Transverse colon (tissue), 4 donors: Measurements from ENCODE around the gene ARHGEF26. TPM values are rescaled to one million over a fixed set of nuclear protein-coding genes. Genes with fewer than 3 reads are reported as not detected.

Experiments used
- DNase-seq: peaks from one replicate; pipeline ENCODE4 v3.0.0-alpha.2; 2019
- H3K27ac ChIP-seq, 4 donors: fragments of 200-600 bp; sonication (generic); 2 replicates each; pipeline ENCODE4 v1.5.1; 2016 to 2018; ENCODE audit warnings: inconsistent platforms in 4 of 4
- H3K27me3 ChIP-seq: fragments of 200-600 bp; sonication (generic); 2 replicates; pipeline ENCODE4 v1.5.1; 2017; ENCODE audit warnings: inconsistent platforms
- H3K36me3 ChIP-seq, 4 donors: fragments of 200-600 bp; sonication (generic); 2 replicates each; pipeline ENCODE4 v1.5.1; 2017 to 2019; ENCODE audit warnings: inconsistent platforms in 4 of 4
- H3K4me1 ChIP-seq, 4 donors: fragments of 200-600 bp; sonication (generic); 2 replicates each; pipeline ENCODE4 v1.5.1; 2017 to 2020; ENCODE audit warnings: inconsistent platforms in 4 of 4
- H3K4me3 ChIP-seq, 4 donors: fragments of 200-600 bp; sonication (generic); 1 replicate in 1 of 4; 2 replicates in 3 of 4; pipeline versions ENCODE4 v1.5.1 to v1.6.1; 2017 to 2019; ENCODE audit warnings: inconsistent platforms in 4 of 4
- H3K9me3 ChIP-seq, 2 donors: fragments of 200-600 bp; sonication (generic); 2 replicates each; pipeline ENCODE4 v1.5.1; 2017 to 2019; ENCODE audit warnings: inconsistent platforms in 2 of 2
- CTCF ChIP-seq, 5 experiments: fragments of 200-600 bp in 3 of 5; fragments of 450-650 bp in 2 of 5; sonication (generic) in 3 of 5; IDR thresholded peaks; 1 replicate in 2 of 5; 2 replicates in 3 of 5; pipeline ENCODE4 v1.5.1; 2016 to 2017; ENCODE audit warnings: antibody characterized with exemption in 5 of 5, inconsistent platforms in 3 of 5, mild to moderate bottlenecking in 2 of 5, moderate library complexity in 1 of 5
- EP300 ChIP-seq: sonication (generic); formaldehyde crosslinking; IDR thresholded peaks from one replicate; pipeline ENCODE4 v1.6.1; 2017; ENCODE audit warnings: antibody characterized with exemption, low read depth
- POLR2A ChIP-seq: fragments of 450-650 bp; IDR thresholded peaks from one replicate; pipeline ENCODE4 v1.6.1; 2016; ENCODE audit warnings: antibody characterized with exemption, mild to moderate bottlenecking, moderate library complexity
- POLR2AphosphoS5 ChIP-seq, 3 donors: sonication (generic); formaldehyde crosslinking; IDR thresholded peaks; one replicate each; pipeline ENCODE4 v1.6.1; 2016; ENCODE audit warnings: antibody characterized with exemption in 3 of 3
- WGBS, 2 donors: methylation state at CpG; one replicate each; pipeline ENCODE4 v1.1.5; 2018; ENCODE audit warnings: low coverage in 1 of 2; 5-methylcytosine and 5-hydroxymethylcytosine counted together
- in situ Hi-C, 4 donors: fragments of 200-750 bp; cut with MboI; loops; one replicate each; pipeline versions ENCODE4 v1.15.0 to v1.15.1; 2017; ENCODE audit warnings: low sequenced_read_pairs in 3 of 4, low pct_ligation_motif_present in 1 of 4, low pct_unique_long_range_greater_than_20kb in 1 of 4
- intact Hi-C: fragments of 100-400 bp; cut with DNase I; formaldehyde crosslinking; loops from one replicate; pipeline ENCODE4 v1.15.1; 2023; ENCODE audit warnings: low total_unique reads
- total RNA-seq, 4 donors: library from RNA; depleted of rRNA; stranded (reverse); fragments of >200 nt; gene quantifications; one replicate each; pipeline ENCODE4 v1.1.0, GENCODE V29; 2016

The ARHGEF26 gene
- total RNA-seq, 4 donors from 2014 or later, result 8.6 to 15.0 (median 13.2) TPM

- Histone ChIP-seq H3K27me3 (peaks cover 7% of the 10 kb centered on the region), H3K9me3 (no peaks in the 10 kb centered on the region), H3K4me1 (peaks cover 5 to 22% (median 11%) of the 10 kb centered on the region in 4 donors), H3K4me3 (no peak overlapping the region), H3K27ac (no peak overlapping the region), H3K36me3 (no peaks in the 10 kb centered on the region)
- no peak for TF ChIP-seq EP300
- TF ChIP-seq CTCF (IDR thresholded peaks at IDR 0.05), result no peak
- no peak for TF ChIP-seq POLR2A
- no peak for TF ChIP-seq POLR2AphosphoS5 (IDR thresholded peaks at IDR 0.05)
- in situ Hi-C loops (no loop called here), intact Hi-C loops (no loop called here)
- DNase-seq, result no peak
- 54 to 74% methylated on average over 2 of the region's 2 CpGs for WGBS, 2 donors
Observed at GRCh38 chr3:154119951-154120350, 1.2 kb upstream of the ARHGEF26 start.

- Histone ChIP-seq H3K27me3 (peaks cover 7% of the 10 kb centered on the region), H3K36me3 (no peaks in the 10 kb centered on the region), H3K4me3 (peak overlapping the region; percentile 56 to 93 (median 74)), H3K9me3 (no peaks in the 10 kb centered on the region), H3K4me1 (peaks cover 5 to 31% (median 15%) of the 10 kb centered on the region in 4 donors), H3K27ac (peak overlapping the region; percentile 78 to 88 (median 83))
- intact Hi-C loops, result no loop called here
- peak in 1 of 5 experiments; percentile 13 for TF ChIP-seq CTCF (IDR thresholded peaks at IDR 0.05)
- TF ChIP-seq EP300, result no peak
- WGBS, 2 donors, result 15% methylated on average over 72 of the region's 76 CpGs; no CpG with 5 or more reads in 1 of the 2 donors
- in situ Hi-C loops, result no loop called here
- peak; percentile 38 for DNase-seq
Observed at GRCh38 chr3:154121701-154122551, 736 bp downstream of the ARHGEF26 start.

GRCh38 chr3:154122552-154122911 lies 1.3 kb downstream of the ARHGEF26 start:
- in situ Hi-C loops (no loop called here), intact Hi-C loops (no loop called here)
- 40 to 56% methylated on average over 3 to 18 of the region's 18 CpGs for WGBS, 2 donors
- Histone ChIP-seq H3K36me3 (no peaks in the 10 kb centered on the region), H3K27ac (peak overlapping the region; percentile 78 to 88 (median 83)), H3K4me3 (peak overlapping the region; percentile 56 to 93 (median 74)), H3K9me3 (no peaks in the 10 kb centered on the region), H3K4me1 (peaks cover 5 to 31% (median 15%) of the 10 kb centered on the region in 4 donors), H3K27me3 (peaks cover 7% of the 10 kb centered on the region)
- no peak for DNase-seq
- TF ChIP-seq POLR2A, result no peak
- no peak for TF ChIP-seq CTCF (IDR thresholded peaks at IDR 0.05)
- TF ChIP-seq EP300, result no peak
- TF ChIP-seq POLR2AphosphoS5 (IDR thresholded peaks at IDR 0.05), result no peak

GRCh38 chr3:154122912-154123559 lies 1.8 kb downstream of the ARHGEF26 start:
- TF ChIP-seq POLR2AphosphoS5 (IDR thresholded peaks at IDR 0.05) (peak in 1 of 3 donors; percentile 36), CTCF (IDR thresholded peaks at IDR 0.05) (no peak), POLR2A (no peak), EP300 (no peak)
- WGBS, 2 donors, result 47 to 48% methylated on average over 12 of the region's 12 CpGs
- peak overlapping the region; percentile 78 to 88 (median 83) for H3K27ac ChIP-seq
- H3K27me3 ChIP-seq, result peaks cover 7% of the 10 kb centered on the region
- in situ Hi-C loops (no loop called here), intact Hi-C loops (no loop called here)
- peaks cover 5 to 31% (median 15%) of the 10 kb centered on the region in 4 donors for H3K4me1 ChIP-seq
- no peaks in the 10 kb centered on the region for H3K9me3 ChIP-seq
- DNase-seq, result no peak
- H3K36me3 ChIP-seq, result no peaks in the 10 kb centered on the region
- H3K4me3 ChIP-seq, result peak overlapping the region; percentile 56 to 93 (median 74)
